GM12878 (cell line): ENCODE measurements around the gene BRD2.

Experiments used
- BMI1 ChIP-seq: fragments of 450-650 bp; IDR thresholded peaks from 2 replicates; pipeline ENCODE4 v1.6.1; 2016; ENCODE audit warnings: mild to moderate bottlenecking, moderate library complexity, borderline replicate concordance
- CTCF ChIP-seq, 3 experiments: IDR thresholded peaks in 2 of 3; conservative IDR thresholded peaks in 1 of 3; 2 replicates each; pipeline ENCODE4 v1.5.1; 2011; ENCODE audit warnings: low read depth in 3 of 3, low read length in 3 of 3, mild to moderate bottlenecking in 3 of 3, control low read depth in 2 of 3, moderate library complexity in 2 of 3, inconsistent platforms in 1 of 3, mixed read lengths in 1 of 3; ENCODE audit not compliant: control insufficient read depth in 2 of 3, insufficient read depth in 1 of 3; ENCODE audit errors: extremely low read depth in 1 of 3
- ESRRA ChIP-seq: IDR thresholded peaks from 2 replicates; pipeline ENCODE4 v1.6.1; 2012; ENCODE audit warnings: mild to moderate bottlenecking, low read length, improper control_type of control experiment
- GABPA ChIP-seq: IDR thresholded peaks from 2 replicates; pipeline ENCODE4 v1.6.1; 2014; ENCODE audit warnings: antibody characterized with exemption, low read depth, mild to moderate bottlenecking, inconsistent platforms
- IKZF1 ChIP-seq: fragments of 450-650 bp; conservative IDR thresholded peaks from 2 replicates; pipeline ENCODE4 v1.6.1; 2017; ENCODE audit warnings: antibody characterized with exemption, mild to moderate bottlenecking
- MAX ChIP-seq: IDR thresholded peaks from 2 replicates; pipeline ENCODE4 v1.6.1; 2012; ENCODE audit warnings: low read depth, low read length, improper control_type of control experiment
- MYC ChIP-seq: IDR thresholded peaks from 2 replicates; pipeline ENCODE4 v1.6.1; 2011; ENCODE audit warnings: mild to moderate bottlenecking, low read length, moderate library complexity, inconsistent platforms; ENCODE audit not compliant: insufficient read depth, insufficient replicate concordance, insufficient read length, severe bottlenecking
- NR2C1 ChIP-seq: fragments of 450-650 bp; IDR thresholded peaks from 2 replicates; pipeline ENCODE4 v1.6.1; 2017; ENCODE audit warnings: antibody characterized with exemption, mild to moderate bottlenecking, moderate library complexity
- POLR2A ChIP-seq: IDR thresholded peaks from 2 replicates; pipeline ENCODE4 v1.6.1; 2011; ENCODE audit warnings: low read depth, mild to moderate bottlenecking, low read length
- SIN3A ChIP-seq: IDR thresholded peaks from 2 replicates; pipeline ENCODE4 v1.6.1; 2012; ENCODE audit warnings: low read depth, low read length, improper control_type of control experiment
- SPI1 ChIP-seq: IDR thresholded peaks from 2 replicates; pipeline ENCODE4 v1.6.1; 2011; ENCODE audit warnings: low read depth, mild to moderate bottlenecking, low read length, moderate library complexity, borderline replicate concordance; ENCODE audit not compliant: insufficient read depth
- SUZ12 ChIP-seq: fragments of 200-600 bp; sonication (generic); IDR thresholded peaks from one replicate; pipeline ENCODE4 v1.6.1; 2018; ENCODE audit warnings: antibody characterized with exemption, mild to moderate bottlenecking; ENCODE audit not compliant: unreplicated experiment
- TAF1 ChIP-seq: IDR thresholded peaks from 2 replicates; pipeline ENCODE4 v1.6.1; 2011; ENCODE audit warnings: mild to moderate bottlenecking, low read depth, low read length, borderline replicate concordance
- TCF7 ChIP-seq: IDR thresholded peaks from 2 replicates; pipeline ENCODE4 v1.6.1; 2014; ENCODE audit warnings: antibody characterized with exemption, borderline replicate concordance

GRCh38 chr6:33008944-33009861 is 40.8 kb downstream of the BRD2 start, which contains the start of gene HLA-DOA:
- peak; percentile 84; the same call in 1 of the 2 replicates for TF ChIP-seq TAF1
- TF ChIP-seq NR2C1: no peak
- peak; percentile 93 for TF ChIP-seq POLR2A
- TF ChIP-seq SUZ12: no peak
- peak; percentile 89 for TF ChIP-seq IKZF1
- TF ChIP-seq CTCF (IDR thresholded peaks at IDR 0.05 in 2 of 3, conservative IDR thresholded peaks at IDR 0.05 in 1 of 3; ENCODE audit: control insufficient read depth in 2 of 3, extremely low read depth in 1 of 3, insufficient read depth in 1 of 3, low read depth in 3 of 3, low read length in 3 of 3): no peak
- TF ChIP-seq MYC: no peak
- no peak for TF ChIP-seq ESRRA
- TF ChIP-seq SIN3A: no peak
- no peak for TF ChIP-seq BMI1
- no peak for TF ChIP-seq MAX
- TF ChIP-seq SPI1: no peak
- TF ChIP-seq TCF7: no peak
- no peak for TF ChIP-seq GABPA
